Astrocyte (in vitro differentiated cells and primary cell): ENCODE measurements around the gene EGLN3.

Source experiments
- CTCF ChIP-seq: IDR thresholded peaks from 2 replicates; pipeline ENCODE4 v1.5.1; 2011; ENCODE audit warnings: low read depth, mild to moderate bottlenecking, inconsistent platforms, low read length, moderate library complexity; ENCODE audit not compliant: insufficient read depth
- EZH2 ChIP-seq: IDR thresholded peaks from 2 replicates; pipeline ENCODE4 v1.6.1; 2012; ENCODE audit warnings: mild to moderate bottlenecking, low read length, inconsistent platforms; ENCODE audit not compliant: insufficient read depth

GRCh38 chr14:33978892-33979612 is 28.2 kb upstream of the EGLN3 start:
- TF ChIP-seq CTCF (no peak), EZH2 (no peak)
